ENCODE measurements around the gene CACNA1S. TPM values are rescaled to one million over a fixed set of nuclear protein-coding genes. Genes with fewer than 3 reads are reported as not detected.

The CACNA1S gene
- total RNA-seq, 1 donor from 2014 or later, result 43.3 TPM

Other genes starting within 250 kb of the CACNA1S start
- gene GPR25, start 239.4 kb downstream of the CACNA1S start, total RNA-seq, result not detected
- 0.52 TPM for gene INAVA, start 217.5 kb downstream of the CACNA1S start, total RNA-seq
- gene KIF21B, start 88.7 kb downstream of the CACNA1S start, total RNA-seq, result 1.0 TPM
- not detected for gene ASCL5, start 14.8 kb upstream of the CACNA1S start, total RNA-seq
- 50.1 TPM for gene TMEM9, start 42.0 kb upstream of the CACNA1S start, total RNA-seq
- gene IGFN1, start 78.4 kb upstream of the CACNA1S start, total RNA-seq, result 0.52 TPM
- 3.7 TPM for gene PKP1, start 171.1 kb upstream of the CACNA1S start, total RNA-seq

Data from skeletal muscle tissue (tissue), 1 donor.